ENCODE results near the gene FAF1.

The FAF1 gene

GRCh38 chr1:50615036-50615750, 344.9 kb downstream of the FAF1 start:
- no peak for TF ChIP-seq CTCF (IDR thresholded peaks at IDR 0.05; ENCODE audit: extremely low read depth, insufficient read depth, missing control alignments)
- no peak for DNase-seq (ENCODE audit: low spot score)
- in situ Hi-C loops (cut with MboI; ENCODE audit: low pct_unique_long_range_greater_than_20kb, low sequenced_read_pairs, unreplicated experiment), result no loop called here

DNA sequence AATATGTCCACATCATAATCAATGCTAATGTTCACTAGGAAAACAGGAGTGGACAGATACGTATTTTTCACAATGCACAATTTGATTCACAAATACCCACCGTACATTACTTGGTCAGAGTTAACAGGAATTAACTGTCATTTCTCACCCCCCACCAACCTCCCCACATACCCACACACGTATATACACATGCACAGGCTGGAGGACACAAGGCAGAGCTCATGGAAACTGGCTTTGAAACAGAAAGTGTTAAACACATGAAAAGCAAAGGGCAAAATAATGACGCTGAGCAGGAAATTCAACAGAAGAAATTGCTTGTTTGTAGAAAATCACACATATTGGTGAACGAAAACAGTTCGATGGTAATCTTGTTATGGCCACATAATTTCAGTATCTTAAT, 348.4 kb downstream of the FAF1 start:
- no peak for DNase-seq (ENCODE audit: low spot score)
- no peak for TF ChIP-seq CTCF (IDR thresholded peaks at IDR 0.05; ENCODE audit: extremely low read depth, insufficient read depth, missing control alignments)
- in situ Hi-C loops (cut with MboI; ENCODE audit: low pct_unique_long_range_greater_than_20kb, low sequenced_read_pairs, unreplicated experiment), result no loop called here

DNA sequence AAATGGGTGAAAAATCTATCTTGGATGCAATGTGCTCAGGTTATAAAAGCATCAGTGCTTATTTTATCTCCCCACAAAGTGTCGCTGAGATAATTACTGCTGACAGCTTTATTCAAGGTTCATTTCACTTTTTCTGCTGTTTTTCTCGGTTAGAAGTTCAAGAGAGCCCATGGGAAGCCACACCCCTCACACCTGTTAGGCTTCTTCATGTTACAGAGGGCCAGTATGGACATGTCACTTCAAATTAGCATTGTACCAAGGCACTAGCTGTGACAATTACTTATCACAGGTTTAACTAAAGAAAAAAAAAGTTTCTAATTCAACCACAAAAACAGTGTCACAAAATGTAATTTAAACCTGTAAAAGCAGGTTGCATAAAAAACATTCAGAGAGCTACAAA, 349.5 kb downstream of the FAF1 start:
- DNase-seq (ENCODE audit: low spot score), result peak; percentile 27
- TF ChIP-seq CTCF (IDR thresholded peaks at IDR 0.05; ENCODE audit: extremely low read depth, insufficient read depth, missing control alignments), result no peak
- in situ Hi-C loops (cut with MboI; ENCODE audit: low pct_unique_long_range_greater_than_20kb, low sequenced_read_pairs, unreplicated experiment), result no loop called here

GRCh38 chr1:50609508-50609907, 350.6 kb downstream of the FAF1 start:
- in situ Hi-C loops (cut with MboI; ENCODE audit: low pct_unique_long_range_greater_than_20kb, low sequenced_read_pairs, unreplicated experiment), result no loop called here
- DNase-seq (ENCODE audit: low spot score), result no peak
- no peak for TF ChIP-seq CTCF (IDR thresholded peaks at IDR 0.05; ENCODE audit: extremely low read depth, insufficient read depth, missing control alignments)

GRCh38 chr1:50605186-50605875, 354.7 kb downstream of the FAF1 start:
- peak; percentile 66 for TF ChIP-seq CTCF (IDR thresholded peaks at IDR 0.05; ENCODE audit: extremely low read depth, insufficient read depth, missing control alignments)
- peak; percentile 18 for DNase-seq (ENCODE audit: low spot score)
- in situ Hi-C loops (cut with MboI; ENCODE audit: low pct_unique_long_range_greater_than_20kb, low sequenced_read_pairs, unreplicated experiment), result no loop called here

GRCh38 chr1:50604580-50604979, 355.5 kb downstream of the FAF1 start:
- TF ChIP-seq CTCF (IDR thresholded peaks at IDR 0.05; ENCODE audit: extremely low read depth, insufficient read depth, missing control alignments), result peak; percentile 24
- in situ Hi-C loops (cut with MboI; ENCODE audit: low pct_unique_long_range_greater_than_20kb, low sequenced_read_pairs, unreplicated experiment), result no loop called here
- no peak for DNase-seq (ENCODE audit: low spot score)
